ENCODE measurements around the gene ARID5B.

- TF ChIP-seq CTCF (conservative IDR thresholded peaks at IDR 0.05; ENCODE audit: low read length) (no peak), EZH2phosphoT487 (IDR thresholded peaks at IDR 0.05; ENCODE audit: borderline replicate concordance) (no peak)
These were observed 71.7 kb downstream of the ARID5B start for GRCh38 chr10:61973169-61973568.
